H4 (cell line): ENCODE data around the gene TYRP1. TPM values are rescaled to one million over a fixed set of nuclear protein-coding genes. Genes with fewer than 3 reads are reported as not detected.

Experiments
- DNase-seq: peaks from one replicate; pipeline ENCODE4 v3.0.0-alpha.2; 2015; ENCODE audit warnings: low spot score
- total RNA-seq: library from RNA; depleted of rRNA; stranded (reverse); fragments of >200 nt; shearing (Covaris generic); gene quantifications from 2 replicates; pipeline ENCODE4 v1.2.3, GENCODE V29; 2014

Gene TYRP1
- total RNA-seq, 1 experiment from 2014 or later = 5.9 TPM

DNA sequence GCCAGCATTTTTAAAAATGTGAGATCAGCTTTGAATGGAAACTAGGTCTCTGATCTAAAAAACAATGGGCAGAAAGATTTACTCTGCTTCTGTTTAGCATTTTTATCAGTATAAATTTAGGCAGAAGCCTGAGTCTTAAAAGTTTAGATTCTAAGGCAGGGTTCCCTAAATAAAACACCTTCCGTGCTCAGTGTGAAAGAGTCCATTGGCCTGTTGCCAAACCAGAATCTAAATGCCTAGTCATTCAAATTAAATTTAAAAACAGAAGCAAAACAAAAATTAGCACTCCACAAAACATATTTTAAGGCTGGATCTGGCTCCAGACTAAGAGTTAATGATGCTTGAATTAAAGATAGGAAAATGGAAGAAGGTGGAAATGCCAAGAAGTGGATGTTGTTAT, 4.5 kb downstream of the TYRP1 start:
- no peak for DNase-seq

DNA sequence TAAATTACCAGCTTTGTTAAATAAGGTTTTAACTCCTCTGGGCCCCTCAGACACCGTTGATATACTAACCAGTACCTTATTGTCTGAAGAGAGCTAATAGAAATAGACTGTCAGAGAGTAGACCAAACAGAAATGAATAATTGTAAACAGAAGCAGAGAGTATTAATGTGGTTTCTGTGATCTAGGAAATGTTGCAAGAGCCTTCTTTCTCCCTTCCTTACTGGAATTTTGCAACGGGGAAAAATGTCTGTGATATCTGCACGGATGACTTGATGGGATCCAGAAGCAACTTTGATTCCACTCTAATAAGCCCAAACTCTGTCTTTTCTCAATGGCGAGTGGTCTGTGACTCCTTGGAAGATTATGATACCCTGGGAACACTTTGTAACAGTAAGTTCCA, 5.1 kb downstream of the TYRP1 start:
- DNase-seq = peak; percentile 11

DNA sequence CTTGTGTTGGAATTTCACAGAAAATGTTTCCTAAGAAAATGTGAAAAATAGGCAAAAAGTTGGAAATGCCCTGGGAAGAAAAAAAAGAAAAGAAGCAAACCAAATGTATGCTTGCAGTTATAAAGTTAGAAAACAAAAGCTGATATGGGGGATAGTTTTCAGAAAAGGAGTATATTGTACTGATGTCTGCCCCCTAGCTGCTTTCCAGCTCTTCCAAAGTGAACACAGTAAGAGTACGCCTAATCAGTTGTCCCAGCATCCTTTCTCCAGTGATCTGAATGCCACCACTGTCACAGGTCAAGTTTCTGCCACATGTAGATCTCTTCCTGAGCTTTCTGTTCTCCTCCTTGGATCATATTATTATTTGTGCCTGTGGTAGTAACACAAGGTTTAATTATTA, 5.8 kb downstream of the TYRP1 start:
- no peak for DNase-seq

DNA sequence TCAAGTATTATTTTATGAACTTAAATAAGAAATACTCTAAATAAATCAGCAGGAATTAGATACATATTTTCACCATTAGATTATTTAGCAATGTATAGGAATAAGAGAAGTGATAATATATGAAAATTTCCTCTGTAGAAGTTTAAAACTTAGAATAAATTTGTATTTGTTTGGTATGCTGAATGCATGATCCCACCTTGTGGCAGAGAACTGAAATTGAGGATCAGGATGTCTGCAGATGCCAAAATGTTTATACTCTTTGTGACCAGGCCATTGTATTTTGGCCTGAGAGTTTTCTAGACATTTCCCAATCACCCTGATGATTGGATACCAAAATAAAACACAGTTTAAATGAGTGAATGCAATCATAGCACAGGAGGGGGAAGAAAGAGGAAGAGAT, 6.3 kb downstream of the TYRP1 start:
- DNase-seq = no peak

DNA sequence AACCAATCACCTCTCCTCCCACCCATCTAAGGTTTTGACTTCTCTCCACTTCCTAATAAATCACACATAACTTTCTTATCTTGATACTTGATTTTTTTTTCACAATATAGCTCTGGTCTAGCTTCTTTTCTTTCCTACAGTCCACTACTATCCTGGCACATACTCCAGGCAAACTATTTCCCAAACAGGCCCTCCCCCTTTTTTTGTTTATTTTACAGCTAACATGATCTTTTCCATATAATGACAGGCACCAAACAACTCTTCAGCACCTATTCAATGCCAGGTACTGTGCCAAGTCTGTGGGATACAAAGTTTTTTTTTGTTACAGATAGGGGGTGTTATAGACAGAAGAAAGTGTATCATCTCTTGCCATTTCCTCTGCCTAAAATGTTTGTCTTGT, 7.9 kb downstream of the TYRP1 start:
- DNase-seq = no peak

DNA sequence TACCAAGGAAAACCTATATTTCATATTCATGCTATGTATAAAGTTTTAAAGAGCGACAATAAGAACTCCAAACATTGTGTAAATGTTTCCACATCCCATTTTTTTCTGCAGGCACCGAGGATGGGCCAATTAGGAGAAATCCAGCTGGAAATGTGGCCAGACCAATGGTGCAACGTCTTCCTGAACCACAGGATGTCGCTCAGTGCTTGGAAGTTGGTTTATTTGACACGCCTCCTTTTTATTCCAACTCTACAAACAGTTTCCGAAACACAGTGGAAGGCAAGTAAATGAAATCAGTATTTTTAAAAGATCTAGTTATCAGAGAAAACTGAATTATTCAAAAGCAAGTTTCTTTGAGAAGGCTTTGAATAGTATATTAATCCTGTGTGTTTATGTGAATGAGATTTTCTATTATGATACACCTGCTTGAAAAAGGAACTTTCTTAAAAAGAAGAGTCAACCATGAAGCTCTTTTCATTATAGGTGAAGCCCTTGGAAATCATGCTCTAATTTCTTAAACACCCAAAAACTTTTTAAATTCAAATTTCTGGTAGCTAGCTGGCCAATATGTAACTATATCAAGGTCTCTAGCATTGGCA, 9.1 kb downstream of the TYRP1 start:
- peak; percentile 35 for DNase-seq

DNA sequence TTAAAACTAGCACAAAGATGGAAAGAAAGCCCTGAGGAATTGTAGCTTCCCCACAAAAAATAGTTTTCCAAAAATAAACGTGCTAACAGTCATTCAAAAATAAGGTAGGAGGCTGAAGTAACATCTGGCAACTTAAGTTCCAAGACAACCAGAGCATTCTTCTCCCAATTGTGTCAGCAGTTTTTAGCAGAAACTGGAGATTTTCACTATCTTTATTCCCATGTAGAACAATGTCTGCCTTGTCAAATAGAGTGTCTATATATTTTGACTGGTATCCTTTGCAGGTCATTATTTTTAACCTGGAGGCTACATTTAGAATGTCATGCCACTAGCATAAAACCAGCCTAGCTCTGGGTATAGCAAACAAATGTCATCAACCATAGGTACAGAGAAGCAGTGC, 10.8 kb downstream of the TYRP1 start:
- no peak for DNase-seq

DNA sequence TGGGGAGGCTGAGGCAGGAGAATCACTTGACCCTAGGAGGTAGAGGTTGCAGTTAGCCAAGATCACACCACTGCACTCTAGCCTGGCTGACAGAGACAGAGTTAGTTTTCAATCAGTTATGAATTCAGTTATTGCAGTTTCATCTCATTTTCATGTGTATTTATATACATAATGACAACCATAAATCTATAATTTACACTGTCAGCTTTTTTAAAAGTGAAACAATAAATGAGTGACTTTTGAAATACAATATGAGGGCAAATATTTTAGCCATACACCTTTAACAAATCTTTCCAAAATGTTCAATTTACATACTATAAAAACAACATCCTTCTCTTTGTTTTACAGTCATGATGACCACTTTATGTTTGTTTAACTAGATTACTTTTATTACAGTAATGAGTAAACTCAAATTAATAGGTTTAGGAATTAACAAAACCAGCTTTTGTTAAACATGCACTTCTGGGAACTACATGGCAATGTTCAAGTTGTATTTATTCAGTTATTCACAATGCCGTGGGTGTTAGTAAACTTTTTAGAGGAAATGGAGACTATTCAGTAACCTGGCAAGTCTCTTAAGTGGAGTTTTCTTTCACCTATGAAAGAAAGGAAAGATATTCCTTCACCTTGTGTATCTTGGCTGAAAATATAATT, 12.7 kb downstream of the TYRP1 start:
- DNase-seq = no peak

DNA sequence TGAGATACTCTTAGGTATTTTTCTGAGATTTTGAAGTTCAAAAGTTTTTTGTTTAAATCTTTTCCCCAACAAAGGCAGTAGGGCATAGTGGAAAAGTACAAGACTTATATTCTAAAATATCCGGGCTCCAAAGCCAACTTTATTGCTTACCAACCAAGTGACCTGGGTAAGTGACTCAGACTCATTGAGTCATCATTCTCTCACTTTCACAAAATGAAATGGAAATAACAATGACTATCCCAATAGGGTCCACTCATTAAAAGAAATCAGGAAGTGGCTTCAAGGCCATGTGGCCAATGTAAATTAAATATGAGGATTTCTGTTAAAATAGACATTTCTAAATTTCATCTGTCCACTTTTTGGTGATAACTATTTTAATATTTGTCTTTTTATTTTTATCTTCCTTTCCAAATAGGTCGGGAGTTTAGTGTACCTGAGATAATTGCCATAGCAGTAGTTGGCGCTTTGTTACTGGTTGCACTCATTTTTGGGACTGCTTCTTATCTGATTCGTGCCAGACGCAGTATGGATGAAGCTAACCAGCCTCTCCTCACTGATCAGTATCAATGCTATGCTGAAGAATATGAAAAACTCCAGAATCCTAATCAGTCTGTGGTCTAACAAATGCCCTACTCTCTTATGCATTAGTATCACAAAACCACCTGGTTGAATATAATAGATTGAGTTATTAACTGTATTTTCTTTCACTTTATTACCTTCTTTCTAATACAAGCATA, 15.5 kb downstream of the TYRP1 start:
- DNase-seq = no peak

DNA sequence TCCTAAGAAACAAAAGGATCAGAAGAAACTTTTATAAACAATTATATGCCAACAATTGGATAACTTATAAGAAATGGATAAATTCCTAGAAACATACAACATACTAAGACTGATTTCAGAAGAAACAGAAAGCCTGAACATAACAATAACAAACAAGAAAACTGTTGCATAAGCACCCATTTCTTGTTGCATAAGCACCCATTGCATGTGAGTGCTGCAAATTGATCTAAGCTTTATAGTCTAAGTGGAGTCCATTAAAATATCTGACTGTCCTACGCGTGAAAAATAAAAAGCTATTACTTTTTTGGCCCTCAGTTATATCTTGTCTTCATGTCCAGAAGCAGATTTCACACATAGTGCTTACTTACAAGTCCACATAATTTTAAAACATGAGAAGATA, 19.3 kb downstream of the TYRP1 start:
- DNase-seq = no peak

DNA sequence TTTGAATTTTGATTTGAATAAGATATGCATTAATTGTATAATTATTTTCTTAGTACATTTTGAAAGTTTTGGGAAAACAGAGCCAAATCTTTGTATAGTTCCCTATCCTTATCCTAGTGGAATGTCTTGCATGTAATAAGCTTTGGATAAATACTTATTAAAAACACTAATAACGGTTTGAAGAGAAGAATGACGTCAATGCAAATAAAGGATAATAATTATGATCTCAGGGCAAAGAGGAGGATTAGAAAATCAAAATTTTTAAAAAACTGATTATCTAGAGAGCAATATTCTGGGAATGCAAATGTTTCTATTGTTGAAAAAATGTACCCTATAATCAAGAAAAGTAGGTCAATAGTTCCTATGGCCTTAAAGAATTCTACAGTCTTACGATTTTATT, 22.1 kb downstream of the TYRP1 start:
- no peak for DNase-seq

DNA sequence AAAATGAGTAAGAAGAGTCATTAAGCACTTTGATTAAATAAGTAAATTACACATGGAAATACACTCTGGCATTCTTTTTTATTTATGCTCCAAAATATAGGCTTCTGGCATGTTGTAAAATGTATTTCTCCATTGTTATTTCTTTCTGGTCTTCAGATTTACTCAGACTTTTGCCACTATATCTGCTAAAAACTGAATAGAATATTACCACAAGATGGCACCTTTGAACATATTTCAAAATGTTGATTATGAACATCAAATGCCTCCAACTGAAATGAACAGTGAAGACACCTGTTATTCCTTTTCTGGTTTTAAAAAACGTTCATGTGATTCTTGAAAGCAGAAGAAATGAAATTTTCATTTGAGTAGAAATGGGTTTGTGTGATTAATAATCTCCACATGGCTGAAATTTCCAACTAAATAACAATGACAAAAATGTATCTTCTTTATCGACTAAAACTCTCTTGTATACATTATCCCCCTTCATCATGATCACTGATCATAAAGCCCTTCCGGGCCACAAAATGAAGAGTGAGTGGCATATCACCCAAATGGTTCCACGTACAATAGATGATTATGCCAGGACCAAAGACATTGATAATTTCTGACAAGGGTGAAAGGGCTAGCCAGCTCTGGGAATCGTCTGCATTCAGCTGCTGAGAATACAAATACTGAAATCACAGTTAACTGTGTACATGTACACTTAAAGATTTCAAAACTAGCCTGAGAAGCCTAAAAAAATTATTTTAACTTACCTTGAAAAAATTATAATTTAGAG, 23.8 kb downstream of the TYRP1 start:
- no peak for DNase-seq

DNA sequence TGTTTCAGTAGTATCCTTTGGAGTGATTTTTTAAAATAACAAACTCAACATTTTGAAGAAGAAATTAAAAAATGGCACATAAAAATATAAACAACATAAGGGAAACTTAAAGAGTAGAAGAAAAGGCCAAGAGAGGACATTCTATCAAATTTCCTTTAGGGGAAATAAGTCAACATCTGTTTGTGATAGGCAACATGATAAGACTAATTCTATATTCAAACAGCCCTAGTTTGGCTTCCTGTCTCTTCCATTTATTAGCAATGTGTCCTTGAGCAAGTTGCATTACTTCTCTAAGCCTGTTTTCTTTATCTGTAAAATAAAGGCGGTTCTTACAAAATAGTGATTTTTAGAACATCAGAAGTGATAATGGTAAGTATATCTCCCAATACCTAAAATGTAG, 24.7 kb downstream of the TYRP1 start:
- no peak for DNase-seq

DNA sequence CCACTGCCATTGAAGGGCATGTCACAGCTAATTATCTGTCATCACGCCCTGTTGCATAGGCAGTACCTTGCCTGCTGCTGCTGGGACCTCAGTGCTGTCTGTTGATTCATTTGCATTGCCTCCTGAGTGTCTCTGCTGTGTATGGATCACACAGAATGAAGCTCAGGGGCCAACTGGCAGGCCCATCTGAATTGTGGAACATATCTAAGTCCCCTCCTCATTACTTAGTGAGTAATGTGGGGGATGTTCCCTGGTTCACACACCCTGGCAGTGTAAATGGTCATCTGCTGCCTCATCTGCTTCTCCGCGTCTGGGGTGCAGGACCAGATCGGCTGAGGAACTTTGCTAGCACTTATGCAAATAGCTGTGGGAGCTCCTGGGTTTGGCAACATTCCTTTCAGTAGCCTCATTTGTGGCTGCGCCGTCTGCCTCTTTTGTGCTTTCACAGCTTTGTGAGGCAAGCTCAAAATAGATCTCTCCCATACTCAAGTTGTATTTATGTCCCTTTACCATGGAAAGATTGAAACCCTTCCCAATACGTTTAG, 25.4 kb downstream of the TYRP1 start:
- DNase-seq = no peak

DNA sequence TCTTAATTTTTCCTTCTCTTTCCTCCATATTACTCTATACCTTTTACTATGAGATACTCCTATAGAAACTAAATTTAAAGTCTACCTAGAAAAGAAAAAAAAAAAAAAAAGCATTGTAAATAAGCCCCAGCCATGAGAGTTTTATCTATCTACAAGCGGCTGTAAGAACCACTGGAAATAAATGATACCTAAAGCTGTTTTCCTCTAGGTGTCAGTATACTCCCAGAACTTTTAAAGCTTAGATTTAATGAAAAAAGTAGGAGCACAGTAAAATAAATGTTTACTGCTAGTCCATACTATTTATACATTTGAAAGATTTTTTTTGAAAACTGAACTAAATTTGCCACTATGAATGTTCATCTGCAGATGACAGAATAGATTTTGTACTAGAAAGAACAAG, 26.2 kb downstream of the TYRP1 start:
- peak; percentile 22 for DNase-seq

DNA sequence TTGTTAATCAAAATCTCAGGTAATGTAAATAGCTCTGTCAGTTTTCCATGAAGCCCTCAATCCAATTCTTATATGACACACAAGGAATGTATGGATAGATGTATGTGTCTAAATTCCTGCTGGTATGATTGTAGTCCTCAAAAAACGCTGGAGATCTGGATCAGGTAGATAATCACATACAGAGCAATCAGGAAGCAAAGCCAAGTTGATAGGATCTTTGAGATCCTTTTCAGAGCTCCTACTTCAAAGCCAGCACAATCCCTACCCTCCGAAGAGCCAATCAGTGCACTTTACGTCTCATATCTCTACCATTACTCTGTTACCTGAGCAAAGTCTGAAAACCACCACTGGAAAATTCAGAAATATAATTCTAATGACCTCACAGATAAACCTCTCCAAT, 27.4 kb downstream of the TYRP1 start:
- DNase-seq = no peak

DNA sequence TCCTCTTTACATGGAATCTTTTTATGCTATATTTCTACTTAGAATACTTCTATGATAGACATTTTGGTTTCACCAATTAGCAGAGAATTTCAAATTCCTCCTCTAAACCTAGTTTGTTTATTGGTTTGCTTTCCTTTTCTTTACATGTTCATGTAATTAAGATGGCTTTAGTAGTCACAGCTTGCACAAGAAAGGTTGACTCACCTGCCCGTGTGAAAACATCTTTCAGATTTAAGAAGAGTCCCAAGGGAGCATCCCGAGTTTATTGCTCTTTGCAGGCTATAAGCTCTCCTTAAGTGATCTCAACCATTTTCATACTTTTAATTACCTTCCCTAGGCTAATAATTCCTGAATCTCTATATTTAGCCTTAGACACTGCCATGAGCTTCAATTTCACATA, 28.9 kb downstream of the TYRP1 start:
- no peak for DNase-seq

DNA sequence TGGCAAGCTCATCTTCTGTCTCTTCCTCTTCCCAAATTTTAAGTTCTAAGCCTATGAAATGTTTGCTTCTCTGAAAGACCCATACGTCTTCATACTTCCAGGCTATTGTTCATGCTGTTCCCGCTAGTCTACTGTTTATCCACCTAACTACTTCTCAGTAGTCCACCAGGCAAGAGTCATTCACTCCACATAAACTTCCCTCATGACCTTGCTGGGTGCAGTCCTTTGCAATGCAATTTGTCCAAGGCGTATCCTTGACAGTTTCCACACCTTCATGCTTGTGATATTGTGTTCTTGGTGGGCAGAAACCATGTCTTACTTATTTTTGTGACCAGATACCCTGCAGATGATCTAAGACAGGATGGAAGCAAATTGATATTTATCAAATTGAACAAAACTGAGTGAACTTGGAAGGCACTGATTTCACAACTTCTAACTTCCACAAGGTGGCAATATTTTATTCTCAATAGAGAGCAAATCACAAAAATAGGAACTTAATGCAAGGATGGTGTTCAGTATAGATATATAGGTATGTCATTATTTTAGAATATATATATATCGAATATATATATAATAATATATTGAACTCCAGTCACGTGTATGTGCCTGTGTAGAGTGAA, 30.3 kb downstream of the TYRP1 start:
- peak; percentile 21 for DNase-seq

DNA sequence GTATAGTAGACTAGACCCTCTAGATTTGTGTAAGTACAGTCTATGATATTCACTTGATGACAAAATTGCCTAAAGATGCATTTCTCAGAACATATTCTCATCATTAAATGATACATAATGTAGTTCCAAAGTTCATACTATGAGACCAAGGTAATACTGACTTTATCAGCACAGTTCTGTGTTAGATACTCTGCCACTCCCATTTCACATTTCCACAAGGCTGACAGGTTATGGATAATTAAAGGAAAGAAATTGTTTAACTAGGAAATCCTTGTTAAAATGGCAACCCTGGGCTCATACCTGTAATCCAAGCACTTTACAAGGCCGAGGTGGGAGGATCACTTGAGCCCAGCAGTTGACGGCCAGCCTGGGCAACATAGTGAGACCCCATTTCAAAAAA, 33.6 kb downstream of the TYRP1 start:
- DNase-seq = no peak

DNA sequence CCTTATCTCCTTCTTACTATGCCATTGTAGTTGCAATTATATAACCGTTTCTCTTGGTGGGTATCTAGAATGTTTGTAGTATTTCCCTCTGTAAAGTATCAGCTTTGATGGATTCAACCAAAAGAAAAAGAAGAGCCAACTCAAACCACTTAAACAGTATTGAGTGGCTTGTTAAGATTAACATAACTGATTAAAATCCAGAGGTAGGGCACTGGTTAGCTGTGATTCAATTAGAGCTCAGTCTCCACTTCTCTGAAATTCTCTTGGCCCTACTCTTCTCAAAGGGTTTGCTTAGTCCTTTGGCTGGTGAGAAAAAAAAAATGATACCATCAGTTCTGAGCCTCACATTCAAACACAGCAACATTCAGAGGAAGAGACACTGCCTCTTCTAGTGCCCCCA, 37.0 kb downstream of the TYRP1 start:
- no peak for DNase-seq

DNA sequence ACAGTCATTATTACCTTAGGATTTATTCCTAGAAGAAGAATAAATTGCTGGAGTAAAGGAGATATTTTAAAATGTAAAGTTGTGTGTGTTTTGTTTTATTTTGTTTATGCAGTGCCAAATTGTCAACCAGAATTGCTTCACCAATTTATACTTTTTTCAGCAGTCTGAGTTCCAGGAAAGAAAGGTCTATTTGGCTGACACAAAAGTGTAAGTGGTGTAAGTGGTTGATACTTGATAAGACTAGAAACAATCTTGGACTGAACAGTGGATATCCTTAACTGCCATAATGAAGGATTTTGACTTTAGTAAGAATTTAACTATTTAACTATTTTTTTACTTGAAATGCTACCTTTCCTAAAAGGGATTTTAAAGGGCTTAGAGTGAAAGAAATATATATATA, 37.7 kb downstream of the TYRP1 start:
- no peak for DNase-seq

DNA sequence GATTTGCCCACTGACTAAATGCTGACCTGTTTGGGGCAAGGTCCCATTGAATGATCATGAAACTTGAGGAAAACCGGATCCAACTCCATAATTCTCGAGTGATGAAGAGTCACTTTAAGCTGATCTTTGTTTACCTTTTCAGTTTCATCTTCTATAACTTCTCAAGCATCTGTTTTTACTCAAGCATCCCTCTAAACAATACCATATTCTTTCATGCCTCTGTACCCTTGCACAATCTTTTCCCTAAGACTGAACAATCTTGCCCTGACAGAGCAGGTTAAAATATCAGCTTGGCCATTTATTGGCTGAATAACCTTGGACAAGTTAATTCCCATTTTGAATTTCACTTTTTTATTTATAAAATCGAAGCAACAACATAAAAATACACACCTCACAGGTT, 39.8 kb downstream of the TYRP1 start:
- no peak for DNase-seq
